OCI-LY3 (cell line): ENCODE measurements around the gene PIK3R4.

Source experiments
- CTCF ChIP-seq: fragments of 200-600, 300-600 bp; sonication (generic); IDR thresholded peaks from 2 replicates; pipeline ENCODE4 v1.5.1; 2014; ENCODE audit warnings: antibody characterized with exemption, low read length, low read depth
- EZH2phosphoT487 ChIP-seq: fragments of 200-600 bp; shearing (Covaris generic); IDR thresholded peaks from 2 replicates; pipeline ENCODE4 v1.6.1; 2018; ENCODE audit warnings: antibody characterized with exemption, mixed run types, low read depth

GRCh38 chr3:130739848-130740247 lies 6.8 kb downstream of the PIK3R4 start:
- TF ChIP-seq CTCF, result no peak
- TF ChIP-seq EZH2phosphoT487, result no peak
